VCaP (cell line): Measurements from ENCODE around the gene MACIR.

Experiments
- H3K27ac ChIP-seq: fragments of 450-650 bp; 2 replicates; pipeline ENCODE4 v1.5.1; 2017
- CTCF ChIP-seq: fragments of 450-650 bp; conservative IDR thresholded peaks from 2 replicates; pipeline ENCODE4 v1.5.1; 2017; ENCODE audit warnings: mild to moderate bottlenecking, moderate library complexity

The MACIR gene

GRCh38 chr5:103247118-103247517, 11.4 kb upstream of the MACIR start:
- TF ChIP-seq CTCF: no peak
- no peak overlapping the region for H3K27ac ChIP-seq

GRCh38 chr5:103249068-103249467, 9.5 kb upstream of the MACIR start:
- TF ChIP-seq CTCF: no peak
- no peak overlapping the region for H3K27ac ChIP-seq

- TF ChIP-seq CTCF: no peak
- no peak overlapping the region for H3K27ac ChIP-seq
Measured at GRCh38 chr5:103254921-103255320, 3.6 kb upstream of the MACIR start.

- no peak overlapping the region for H3K27ac ChIP-seq
- no peak for TF ChIP-seq CTCF
Measured at GRCh38 chr5:103255691-103256090, 2.9 kb upstream of the MACIR start.

- no peak; the same call in 1 of the 2 replicates for TF ChIP-seq CTCF
- no peak overlapping the region for H3K27ac ChIP-seq
Measured at GRCh38 chr5:103256178-103256577, 2.4 kb upstream of the MACIR start.

GRCh38 chr5:103258957-103259704, 568 bp downstream of the MACIR start:
- TF ChIP-seq CTCF: no peak
- H3K27ac ChIP-seq: peak overlapping the region; percentile 98

GRCh38 chr5:103259705-103260355, 1.3 kb downstream of the MACIR start:
- peak overlapping the region; percentile 98 for H3K27ac ChIP-seq
- no peak for TF ChIP-seq CTCF
